Kidney epithelial cell (primary cell): ENCODE data around the gene STXBP6. TPM values are rescaled to one million over a fixed set of nuclear protein-coding genes. Genes with fewer than 3 reads are reported as not detected.

Source experiments
- DNase-seq: peaks from one replicate; pipeline ENCODE4 v3.0.0-alpha.2; 2010; ENCODE audit warnings: low read depth
- H3K27me3 ChIP-seq: 2 replicates; pipeline ENCODE4 v1.6.0; 2011; ENCODE audit warnings: low read length; ENCODE audit not compliant: control insufficient read depth, insufficient read depth
- H3K36me3 ChIP-seq: 2 replicates; pipeline ENCODE4 v1.5.1; 2011; ENCODE audit warnings: low read length; ENCODE audit not compliant: control insufficient read depth, insufficient read depth
- H3K4me3 ChIP-seq: 2 replicates; pipeline ENCODE4 v1.5.1; 2011; ENCODE audit warnings: low read depth, mild to moderate bottlenecking, control low read depth, low read length
- CTCF ChIP-seq: IDR thresholded peaks from 2 replicates; pipeline ENCODE4 v1.5.1; 2011; ENCODE audit warnings: mild to moderate bottlenecking, moderate library complexity, low read length, control low read depth, inconsistent platforms; ENCODE audit not compliant: insufficient read depth, poor library complexity, severe bottlenecking
- total RNA-seq: library from RNA; depleted of rRNA; stranded (reverse); fragments of >200 nt; gene quantifications from 2 replicates; pipeline ENCODE4 v1.2.3, GENCODE V29; 2015

Gene STXBP6
- total RNA-seq, 1 donor from 2014 or later, result 0.38 TPM

GRCh38 chr14:24911324-24912109 lies 138.4 kb downstream of the STXBP6 start:
- no peak for TF ChIP-seq CTCF
- Histone ChIP-seq H3K27me3 (no peaks in the 10 kb centered on the region), H3K36me3 (no peaks in the 10 kb centered on the region), H3K4me3 (no peak overlapping the region)
- no peak for DNase-seq

DNA sequence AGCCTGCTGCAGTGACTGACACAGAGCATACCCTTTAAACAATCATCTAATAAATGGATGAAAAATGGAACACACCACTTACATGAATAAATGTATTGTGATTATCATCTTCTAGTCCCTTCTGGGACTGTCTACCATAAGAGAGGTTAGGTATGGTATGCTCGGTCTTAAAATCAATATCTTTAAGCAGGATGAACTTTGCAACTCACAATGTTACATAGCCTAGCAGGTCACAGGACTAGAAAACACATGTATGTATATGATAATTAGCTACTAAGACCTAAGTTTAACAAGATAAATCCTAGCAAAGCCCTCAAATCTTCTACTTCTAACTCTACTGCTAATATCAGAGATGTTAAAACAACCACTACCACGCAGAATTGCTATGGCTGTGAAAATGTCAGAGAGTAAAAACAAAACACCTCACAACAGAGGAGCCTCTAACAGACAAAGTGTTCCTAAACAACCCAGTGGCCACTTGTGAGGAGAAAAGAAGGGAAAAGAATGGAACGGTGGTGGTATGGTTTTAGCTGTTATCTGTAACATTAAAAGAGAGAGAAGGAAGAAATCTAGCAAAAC lies 139.4 kb downstream of the STXBP6 start:
- no peak for TF ChIP-seq CTCF
- Histone ChIP-seq H3K36me3 (no peaks in the 10 kb centered on the region), H3K27me3 (no peaks in the 10 kb centered on the region), H3K4me3 (no peak overlapping the region)
- DNase-seq, result no peak

- H3K36me3 ChIP-seq, result no peaks in the 10 kb centered on the region
- no peak for TF ChIP-seq CTCF
- no peak for DNase-seq
- no peak overlapping the region for H3K4me3 ChIP-seq
- H3K27me3 ChIP-seq, result no peaks in the 10 kb centered on the region
Measured at GRCh38 chr14:24909523-24910302, 140.2 kb downstream of the STXBP6 start.

DNA sequence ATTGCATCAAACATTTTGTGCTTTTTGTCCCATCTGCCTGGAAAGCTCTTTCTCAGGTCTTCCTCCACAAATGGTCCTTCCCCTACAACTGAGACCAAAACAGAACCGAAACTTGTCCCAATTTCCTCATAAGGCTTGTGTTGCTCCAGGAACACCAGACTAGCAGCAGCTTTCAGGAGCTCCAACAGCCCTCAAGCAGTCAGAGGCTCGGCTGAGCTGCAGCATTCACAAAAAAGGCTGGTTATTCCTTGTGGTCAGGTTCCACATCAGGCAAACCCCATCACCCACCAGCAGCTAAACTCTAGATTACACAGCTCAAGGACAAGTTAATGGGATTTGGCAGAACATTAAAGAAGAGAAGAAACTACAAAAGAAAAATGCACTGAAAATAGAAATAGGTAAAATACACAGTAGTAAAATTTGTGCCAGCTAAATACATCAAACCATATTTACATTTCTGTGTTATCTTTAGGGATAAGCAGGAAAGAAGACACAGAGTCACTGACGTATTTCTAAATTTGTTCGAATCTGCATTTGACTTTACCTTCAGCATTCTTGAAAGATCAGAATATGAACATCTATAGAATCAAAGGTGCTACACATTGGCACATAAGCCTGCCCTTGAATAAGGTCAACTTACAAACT lies 141.2 kb downstream of the STXBP6 start:
- no peak for TF ChIP-seq CTCF
- DNase-seq, result no peak
- H3K4me3 ChIP-seq, result no peak overlapping the region
- H3K36me3 ChIP-seq, result no peaks in the 10 kb centered on the region
- no peaks in the 10 kb centered on the region for H3K27me3 ChIP-seq

GRCh38 chr14:24904533-24904932 lies 145.4 kb downstream of the STXBP6 start:
- Histone ChIP-seq H3K36me3 (no peaks in the 10 kb centered on the region), H3K27me3 (no peaks in the 10 kb centered on the region), H3K4me3 (no peak overlapping the region)
- TF ChIP-seq CTCF, result no peak
- DNase-seq, result no peak
